Measurements from ENCODE around the gene MEIS2.

- TF ChIP-seq TAF1 (IDR thresholded peaks at IDR 0.05; ENCODE audit: borderline replicate concordance, insufficient read depth, low read length) (no peak), POLR2AphosphoS5 (IDR thresholded peaks at IDR 0.05; ENCODE audit: low read depth, low read length) (no peak), REST (IDR thresholded peaks at IDR 0.05; ENCODE audit: insufficient read depth in 1 of 2, low read depth in 2 of 2, low read length in 2 of 2) (no peak)
Measured at GRCh38 chr15:37057831-37058230, 42.5 kb downstream of the MEIS2 start.
